Transverse colon (tissue), 4 donors: ENCODE measurements around the gene AGAP1.

Experiments used
- CTCF ChIP-seq, 5 experiments: fragments of 200-600 bp in 3 of 5; fragments of 450-650 bp in 2 of 5; sonication (generic) in 3 of 5; IDR thresholded peaks; 1 replicate in 2 of 5; 2 replicates in 3 of 5; pipeline ENCODE4 v1.5.1; 2016 to 2017; ENCODE audit warnings: antibody characterized with exemption in 5 of 5, inconsistent platforms in 3 of 5, mild to moderate bottlenecking in 2 of 5, moderate library complexity in 1 of 5
- POLR2A ChIP-seq: fragments of 450-650 bp; IDR thresholded peaks from one replicate; pipeline ENCODE4 v1.6.1; 2016; ENCODE audit warnings: antibody characterized with exemption, mild to moderate bottlenecking, moderate library complexity
- POLR2AphosphoS5 ChIP-seq, 3 donors: sonication (generic); formaldehyde crosslinking; IDR thresholded peaks; one replicate each; pipeline ENCODE4 v1.6.1; 2016; ENCODE audit warnings: antibody characterized with exemption in 3 of 3

GRCh38 chr2:235793163-235793752, 299.4 kb downstream of the AGAP1 start:
- TF ChIP-seq CTCF (IDR thresholded peaks at IDR 0.05) (peak in 3 of 5 experiments; percentile 17 to 20 (median 19)), POLR2A (no peak), POLR2AphosphoS5 (IDR thresholded peaks at IDR 0.05) (peak in 2 of 3 donors; percentile 11 to 24)
